NOMO-1 (cell line): ENCODE measurements around the gene STK39.

Experiments
- DNase-seq, 2 experiments: peaks; one replicate each; lab custom pipeline; 2025; ENCODE audit not compliant: unreplicated experiment in 2 of 2; lab: John Stamatoyannopoulos, UW

STK39 gene

DNA sequence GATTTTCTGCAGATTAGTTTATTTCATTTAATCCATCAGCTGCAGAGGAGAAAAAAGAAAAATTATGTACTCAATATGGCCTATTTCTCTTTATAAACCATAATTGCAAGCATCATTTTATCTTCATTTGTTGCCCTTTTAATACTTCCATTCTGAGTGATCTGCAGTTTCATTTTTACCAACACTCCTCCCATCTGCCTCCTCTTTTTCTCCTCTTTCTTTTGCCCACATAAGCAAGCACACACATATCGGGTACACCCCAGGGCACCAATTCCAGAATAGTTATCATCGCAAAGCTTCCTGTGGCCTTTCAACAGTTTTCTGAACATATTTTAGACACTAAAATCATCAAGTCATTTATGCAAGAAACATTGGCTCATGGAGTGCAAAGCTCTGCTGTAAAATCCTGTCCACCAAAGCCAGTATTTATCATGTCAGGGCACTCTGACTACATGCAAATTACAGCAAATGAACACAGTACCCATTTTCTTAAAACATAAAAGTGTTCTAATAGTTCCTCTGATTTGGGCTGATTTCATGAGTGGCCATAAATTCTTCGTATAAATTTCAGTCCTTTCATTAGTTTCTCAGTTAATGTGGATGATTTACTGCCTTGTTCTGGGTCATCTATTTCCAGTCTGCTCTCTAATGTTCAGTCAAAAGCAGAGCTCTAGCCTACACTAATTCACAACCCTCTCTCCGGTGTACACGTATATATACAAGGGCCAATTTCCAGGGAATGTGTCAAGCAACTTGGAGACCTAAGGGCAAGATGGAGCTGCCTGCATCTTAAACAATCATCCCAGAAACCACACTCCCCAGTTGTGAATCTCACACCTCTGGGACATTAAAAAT lies 281.3 kb downstream of the STK39 start:
- DNase-seq, result no peak

DNA sequence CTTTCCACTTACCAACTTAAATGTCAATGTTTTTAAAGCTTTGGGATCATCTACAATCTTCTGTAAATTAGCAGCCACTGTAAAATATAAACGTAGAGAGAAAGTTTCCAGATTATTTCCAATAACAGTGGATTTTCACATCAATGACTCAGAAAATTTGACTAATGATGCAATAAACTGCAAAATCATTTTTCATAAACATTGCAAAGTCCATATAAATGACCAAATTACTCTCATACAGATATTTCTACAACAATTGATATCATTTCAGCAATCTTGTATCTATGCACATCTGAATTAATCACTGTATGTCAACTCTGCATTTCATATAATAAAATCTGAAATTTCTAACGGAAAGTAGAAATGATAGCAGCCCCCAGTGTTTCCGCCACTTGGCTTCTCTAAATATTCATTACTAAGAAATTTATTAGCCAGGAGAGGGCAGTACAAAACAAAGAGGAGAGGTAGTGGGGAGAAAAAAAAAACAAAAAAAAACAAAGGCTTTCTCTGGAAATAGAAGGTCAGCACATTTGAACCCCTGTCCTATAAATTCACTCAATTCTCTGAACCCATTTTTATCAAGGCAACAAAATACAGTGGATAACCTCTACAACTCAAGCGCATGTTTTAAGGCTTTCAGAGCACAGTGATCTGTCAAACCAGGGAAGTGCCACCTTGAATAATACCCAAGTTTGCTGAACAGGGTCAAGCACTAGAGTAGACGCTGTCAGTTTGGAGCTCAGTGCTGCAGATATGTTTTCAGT lies 282.6 kb downstream of the STK39 start:
- DNase-seq, result no peak

DNA sequence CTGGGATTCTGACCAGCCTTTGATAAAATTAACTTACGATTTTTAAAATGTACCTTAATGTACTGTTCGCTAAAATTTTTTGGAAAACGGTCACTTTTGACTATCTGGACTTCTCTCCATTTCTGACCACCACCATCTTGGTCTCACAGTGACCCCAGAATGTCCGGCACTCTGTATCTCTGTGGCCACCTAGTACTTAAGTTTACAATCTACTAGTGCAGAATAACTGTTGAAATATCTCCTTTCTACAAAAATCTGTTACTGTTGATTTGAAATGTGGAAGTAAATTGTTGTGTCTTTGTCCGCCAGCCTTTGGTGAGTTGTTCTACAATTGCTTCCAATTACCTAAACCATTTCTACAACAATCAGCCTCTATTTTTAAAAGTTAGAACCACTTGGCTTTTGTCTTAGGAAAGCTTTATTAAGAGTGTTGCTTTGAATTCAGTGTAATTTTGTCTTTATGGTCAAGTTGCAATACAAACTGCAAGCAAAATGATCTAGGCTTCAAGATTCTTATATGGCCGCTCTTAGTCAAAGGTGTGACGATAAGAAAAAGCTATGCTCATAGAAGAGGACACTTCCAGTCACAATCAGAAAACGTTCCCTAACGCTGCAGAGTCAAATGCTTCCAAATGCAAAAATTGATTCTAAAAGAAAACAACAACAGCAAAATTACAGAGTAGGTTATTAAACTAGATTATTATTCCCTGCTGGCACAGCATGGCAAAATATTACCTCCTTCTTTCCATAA lies 283.3 kb downstream of the STK39 start:
- DNase-seq, result no peak

DNA sequence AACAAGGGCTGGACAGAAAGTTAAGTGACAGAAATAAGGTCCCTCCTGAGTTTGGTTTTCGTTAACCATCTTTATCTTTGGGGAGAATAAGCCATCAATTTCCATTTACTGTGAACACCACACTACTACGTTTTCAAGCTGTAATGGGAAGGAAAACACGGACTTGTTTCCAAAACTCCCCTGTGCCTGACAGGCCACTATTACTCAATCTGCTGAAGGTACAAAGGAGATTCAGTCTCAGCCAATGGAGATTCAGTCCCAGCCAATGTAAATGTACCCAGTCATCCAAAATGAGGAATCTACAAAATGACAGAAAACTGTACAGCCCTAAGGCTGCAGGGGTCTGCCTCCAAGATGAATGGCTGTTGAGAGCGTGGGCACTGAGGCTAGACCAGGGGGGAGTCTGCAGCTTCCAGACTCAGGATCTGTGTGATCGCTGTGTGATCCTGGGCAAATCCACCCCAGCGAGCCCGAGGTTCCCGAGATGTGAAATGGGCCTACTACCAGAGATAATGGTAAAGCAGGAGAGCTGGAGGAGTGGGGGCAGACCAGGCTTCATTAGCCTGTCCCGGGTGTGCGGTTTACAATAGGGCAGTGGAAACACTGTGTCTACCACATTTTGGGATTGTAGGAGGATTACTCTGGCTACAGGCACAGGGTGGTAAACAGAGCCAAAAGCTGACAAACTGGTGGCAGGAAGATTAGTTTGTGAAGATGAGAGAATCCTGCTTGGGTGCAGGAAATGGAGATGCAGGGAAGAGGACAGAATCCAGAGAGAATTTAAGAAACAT lies 284.8 kb downstream of the STK39 start:
- no peak for DNase-seq

DNA sequence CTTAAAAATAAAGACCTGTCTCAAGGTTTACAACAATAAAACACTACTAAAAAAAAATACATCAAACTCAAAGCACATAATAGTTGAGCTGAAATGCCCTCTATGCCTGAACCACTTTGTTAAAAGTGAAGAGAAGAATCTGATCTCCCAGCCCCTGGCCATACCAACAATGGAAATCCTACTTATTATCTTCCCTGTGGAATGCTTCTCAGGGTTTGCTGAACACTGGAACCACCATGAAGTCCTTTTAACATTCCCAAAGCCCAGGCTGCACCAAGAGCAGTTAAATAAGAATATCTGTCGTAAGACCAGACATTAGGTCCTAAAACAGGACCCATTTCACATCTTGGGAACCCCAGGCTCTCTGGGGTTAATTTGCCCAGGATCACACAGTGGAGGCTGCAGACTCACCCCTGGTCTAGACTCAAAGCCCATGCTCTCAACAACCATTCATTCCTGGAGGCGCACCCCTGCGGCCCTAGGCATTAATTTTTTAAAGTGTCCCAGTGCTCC lies 285.8 kb downstream of the STK39 start:
- no peak for DNase-seq

DNA sequence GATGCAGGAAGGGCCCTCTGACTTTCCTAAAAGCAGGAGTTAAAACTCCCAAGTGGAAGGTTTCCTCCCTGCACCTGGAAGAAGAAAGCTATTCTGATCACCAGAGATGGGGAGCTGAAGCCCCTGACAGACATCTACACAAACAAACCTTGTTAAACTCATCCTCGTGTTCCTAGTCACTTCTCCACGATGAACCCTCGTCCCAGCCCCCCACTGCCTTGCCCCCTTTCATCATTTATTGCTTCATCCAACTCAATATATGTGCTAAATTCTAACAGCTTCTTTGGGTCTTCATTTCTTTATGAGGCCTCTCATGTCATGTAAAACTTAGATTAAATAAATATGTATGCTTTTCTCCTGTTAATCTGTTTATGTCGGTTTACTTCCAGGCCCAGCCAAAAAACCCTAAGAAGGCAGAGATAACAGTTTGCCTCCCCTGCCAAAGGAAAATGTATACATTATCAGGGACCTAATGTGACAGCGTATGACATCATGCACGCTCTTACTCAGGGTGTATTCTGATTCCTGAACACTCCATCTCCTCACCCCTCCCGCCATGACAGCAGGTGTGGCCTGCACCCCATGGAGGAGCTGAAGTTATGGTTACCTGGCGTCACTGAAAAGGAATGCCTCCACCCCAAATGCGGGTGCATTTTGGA lies 287.2 kb downstream of the STK39 start:
- no peak for DNase-seq

DNA sequence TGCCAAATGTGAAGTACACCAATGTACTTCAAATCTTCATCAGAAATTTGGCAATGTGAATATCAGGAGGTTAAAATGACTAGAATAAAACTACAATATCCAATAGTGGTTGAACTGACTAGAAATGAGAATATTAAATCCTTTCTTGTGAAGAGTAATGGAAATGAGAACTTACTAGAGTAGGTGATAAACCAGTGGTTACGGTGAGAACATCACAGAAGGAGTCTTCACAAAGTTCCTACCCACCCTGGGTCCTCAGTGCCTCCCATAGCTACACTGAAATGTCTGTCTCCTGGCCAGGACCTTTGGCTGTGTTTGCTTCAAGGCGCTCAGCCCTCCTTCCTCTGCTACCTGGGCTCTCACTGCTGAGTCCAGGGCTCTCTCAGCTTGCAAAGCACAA lies 289.7 kb downstream of the STK39 start:
- DNase-seq, result no peak

DNA sequence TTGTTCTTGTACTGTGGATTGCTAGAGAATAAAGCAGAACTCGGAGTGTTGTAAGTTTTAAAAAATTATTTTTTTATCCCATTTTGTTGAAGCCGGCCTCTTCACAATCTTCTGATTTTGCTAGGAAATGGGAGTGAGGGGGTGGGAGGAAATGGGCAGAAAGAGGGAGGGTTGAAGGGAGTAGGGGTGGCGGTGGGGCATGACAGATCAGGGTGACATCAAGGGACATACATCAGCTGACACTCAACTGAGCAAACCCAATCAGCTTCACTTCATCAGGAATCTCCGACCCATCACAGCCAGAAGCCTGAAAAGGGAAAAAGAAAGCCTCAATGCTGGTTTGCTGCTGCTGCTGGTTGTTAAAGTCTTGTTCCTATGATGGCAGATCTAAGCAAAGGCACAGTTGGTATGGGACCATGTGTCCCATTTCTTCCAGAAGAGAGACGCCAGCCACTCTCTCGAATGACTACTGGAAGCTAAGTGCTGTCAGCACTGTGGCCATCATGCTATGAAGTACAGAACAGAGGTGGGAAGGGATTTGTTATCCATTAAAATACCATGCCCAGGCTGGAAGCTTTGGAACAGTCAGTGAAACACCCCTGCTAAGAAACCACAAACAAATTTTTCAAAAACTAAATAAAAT lies 292.0 kb downstream of the STK39 start:
- no peak for DNase-seq

DNA sequence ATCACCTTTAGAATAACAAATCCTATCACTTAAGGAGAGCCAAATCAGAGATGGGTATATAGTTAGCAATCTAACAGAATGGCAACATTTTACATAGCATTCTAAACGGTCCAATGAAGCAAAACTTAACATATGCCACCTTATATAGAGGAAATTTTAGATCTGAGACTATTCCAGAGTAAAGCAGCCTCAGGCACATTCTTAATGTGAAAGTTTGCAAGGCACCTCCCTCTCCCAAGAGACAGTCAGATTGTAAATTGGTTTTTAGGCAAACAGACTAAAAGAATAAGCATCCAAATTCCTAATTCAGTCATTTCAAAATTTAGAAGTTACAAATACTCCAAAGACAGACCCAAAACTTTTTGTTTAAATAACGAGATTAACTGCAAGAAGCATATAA lies 292.9 kb downstream of the STK39 start:
- DNase-seq, result no peak

DNA sequence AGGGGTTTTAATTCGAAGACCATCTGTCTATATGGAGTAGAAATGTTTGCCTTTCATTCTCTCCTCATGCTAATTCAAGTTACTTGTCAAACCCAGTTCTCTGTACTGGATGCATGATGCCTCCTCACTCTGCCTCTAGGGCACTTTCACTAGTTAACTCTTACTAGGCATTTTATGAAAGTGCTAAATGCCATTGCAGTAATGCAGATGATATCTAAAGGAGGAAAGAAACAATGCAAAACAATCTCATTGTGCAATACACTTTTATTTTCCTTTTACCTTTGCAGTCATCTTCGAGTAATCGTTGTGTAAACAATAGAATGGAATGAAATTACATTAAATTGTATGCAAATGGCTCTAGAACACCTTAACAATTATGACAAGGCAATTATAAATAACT lies 293.6 kb downstream of the STK39 start:
- no peak for DNase-seq

DNA sequence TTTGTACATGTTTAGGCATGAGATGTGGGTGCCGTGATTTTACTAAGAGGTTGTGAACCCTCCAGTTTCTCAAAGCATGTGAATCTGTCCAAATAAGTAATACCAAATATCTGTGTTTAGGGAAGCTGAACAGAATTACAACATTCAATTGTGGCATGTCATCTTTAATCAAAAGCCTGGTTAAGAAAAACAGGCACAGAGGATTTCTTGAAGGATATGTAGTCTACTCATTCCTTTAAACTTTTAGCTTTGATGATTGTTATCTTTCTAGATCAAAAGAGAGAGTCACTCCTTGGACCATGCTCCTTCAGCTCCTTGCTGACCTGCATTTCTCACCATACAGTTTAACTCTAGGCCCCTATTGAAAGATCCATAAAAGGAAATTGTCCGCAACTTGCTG lies 296.8 kb downstream of the STK39 start:
- DNase-seq, result no peak

DNA sequence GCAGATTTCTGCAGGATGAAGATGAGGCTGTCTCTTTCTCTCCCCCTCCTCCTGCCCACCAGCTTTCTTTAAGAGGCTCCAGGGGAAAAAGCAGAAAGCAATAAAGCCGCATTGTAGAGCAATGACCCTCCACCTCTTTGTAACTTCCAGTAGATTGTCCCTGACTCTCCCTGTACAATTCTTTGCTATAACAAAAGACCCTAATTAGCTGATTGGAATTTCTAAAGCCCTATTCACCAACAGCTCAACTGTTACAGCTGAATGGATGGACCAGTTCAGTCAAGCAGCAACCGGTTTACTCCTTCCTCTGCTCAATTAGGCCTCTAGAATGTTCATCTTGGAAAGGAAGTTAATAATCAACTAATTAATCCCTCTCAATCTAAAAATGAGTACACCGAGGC lies 301.0 kb downstream of the STK39 start:
- DNase-seq, result no peak

DNA sequence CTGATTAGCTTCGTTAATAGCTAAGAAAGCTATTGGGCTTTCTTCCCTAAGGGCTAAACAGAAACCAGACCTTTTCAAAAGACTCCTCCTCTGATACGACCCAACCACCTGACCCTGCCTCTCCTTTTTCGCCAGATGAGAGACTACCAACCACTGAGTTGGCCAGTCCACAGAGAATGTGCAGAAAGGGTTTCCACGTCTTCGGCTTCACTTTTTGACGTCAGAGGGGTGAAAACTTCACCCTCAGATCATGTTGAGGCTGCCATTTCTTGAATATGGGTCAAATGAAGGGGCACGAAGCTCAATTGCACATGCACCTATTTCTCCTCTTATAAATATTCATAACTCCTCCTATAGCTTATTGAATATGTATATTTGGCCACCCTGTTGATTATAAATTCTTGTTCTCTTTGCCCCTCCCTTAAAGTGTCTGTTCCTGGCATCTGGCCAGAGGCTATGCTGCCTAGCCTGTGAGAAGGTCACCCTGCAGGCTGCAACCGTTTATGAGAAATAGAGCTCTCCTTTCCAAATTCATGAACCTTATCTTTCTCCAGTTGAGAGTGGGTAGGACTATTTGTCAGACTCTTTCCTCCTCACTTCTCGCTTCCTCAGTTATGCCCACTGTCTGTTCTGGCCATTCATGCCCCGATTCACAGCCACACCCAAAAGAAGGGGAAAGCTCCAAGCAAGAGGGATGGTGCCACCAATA lies 301.6 kb downstream of the STK39 start:
- no peak for DNase-seq

DNA sequence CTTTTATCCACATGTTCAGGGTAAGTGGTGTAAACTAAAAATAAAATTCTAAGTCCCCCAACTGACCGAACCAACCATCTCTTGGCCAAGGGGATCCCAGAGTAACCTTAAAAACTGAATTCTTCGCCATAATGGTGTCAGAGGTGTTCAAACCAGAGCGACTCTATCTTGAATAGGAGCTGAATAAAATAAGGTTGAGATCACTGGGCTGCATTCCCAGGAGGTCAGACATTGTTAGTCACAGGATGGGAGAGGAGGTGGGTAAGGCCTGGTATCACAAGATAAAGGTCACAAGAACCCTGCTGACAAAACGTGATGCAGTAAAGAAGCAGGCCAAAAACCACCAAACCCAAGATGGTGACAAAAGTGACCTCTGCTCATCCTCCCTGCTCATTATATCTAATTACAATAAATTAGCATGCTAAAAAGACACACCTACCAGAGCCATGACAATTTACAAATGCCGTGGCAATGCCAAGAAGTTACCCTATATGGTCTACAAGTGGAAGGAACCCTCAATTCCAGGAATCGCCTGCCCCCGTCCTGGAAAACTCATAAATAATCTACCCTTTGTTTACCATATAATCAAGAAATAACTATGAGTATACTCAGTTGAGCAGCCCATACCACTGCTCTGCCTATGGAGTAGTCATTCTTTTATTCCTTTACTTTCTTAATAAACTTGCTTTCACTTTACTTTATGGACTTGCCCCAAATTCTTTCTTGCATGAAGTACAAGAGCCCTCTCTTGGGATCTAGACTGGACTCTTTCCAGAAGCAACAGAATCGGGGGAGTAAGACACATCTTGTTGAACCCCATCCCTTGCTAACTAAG lies 302.4 kb downstream of the STK39 start:
- DNase-seq, result no peak

DNA sequence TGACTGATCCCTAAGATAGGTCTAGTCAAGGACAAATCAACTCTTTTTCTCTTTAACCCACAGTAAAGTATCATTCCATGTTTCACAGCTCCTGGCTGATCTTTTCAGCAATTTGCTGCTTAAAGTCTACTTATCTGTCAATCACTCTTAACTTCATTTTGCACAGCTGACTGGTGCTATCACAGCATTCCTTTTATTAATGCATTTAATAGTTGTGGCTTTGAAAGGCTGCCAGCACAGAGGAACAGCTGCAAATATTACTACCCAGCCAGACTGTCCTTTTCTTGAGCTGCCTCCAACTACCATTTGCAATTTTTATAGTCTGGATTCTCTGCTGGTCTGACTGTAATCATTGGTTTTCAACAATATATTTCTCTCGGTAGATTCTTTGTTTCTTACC lies 303.5 kb downstream of the STK39 start:
- no peak for DNase-seq

DNA sequence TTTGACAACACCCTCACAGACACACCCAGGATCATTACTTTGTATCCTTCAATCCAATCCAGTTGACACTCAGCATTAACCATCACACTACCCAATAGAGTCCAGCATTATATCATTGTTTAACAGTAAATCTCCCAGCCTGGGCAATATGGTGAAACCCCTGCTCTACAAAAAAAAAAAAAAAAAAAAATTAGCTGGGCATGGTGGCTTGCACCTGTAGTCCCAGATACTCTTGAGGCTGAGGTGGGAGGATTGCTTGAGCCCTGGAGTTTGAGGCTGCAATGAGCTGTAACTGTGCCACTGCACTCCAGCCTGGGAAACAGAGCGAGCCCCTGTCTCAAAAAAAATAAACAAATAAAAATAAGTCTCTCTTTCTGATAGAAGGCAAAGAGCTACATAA lies 304.0 kb downstream of the STK39 start:
- no peak for DNase-seq

DNA sequence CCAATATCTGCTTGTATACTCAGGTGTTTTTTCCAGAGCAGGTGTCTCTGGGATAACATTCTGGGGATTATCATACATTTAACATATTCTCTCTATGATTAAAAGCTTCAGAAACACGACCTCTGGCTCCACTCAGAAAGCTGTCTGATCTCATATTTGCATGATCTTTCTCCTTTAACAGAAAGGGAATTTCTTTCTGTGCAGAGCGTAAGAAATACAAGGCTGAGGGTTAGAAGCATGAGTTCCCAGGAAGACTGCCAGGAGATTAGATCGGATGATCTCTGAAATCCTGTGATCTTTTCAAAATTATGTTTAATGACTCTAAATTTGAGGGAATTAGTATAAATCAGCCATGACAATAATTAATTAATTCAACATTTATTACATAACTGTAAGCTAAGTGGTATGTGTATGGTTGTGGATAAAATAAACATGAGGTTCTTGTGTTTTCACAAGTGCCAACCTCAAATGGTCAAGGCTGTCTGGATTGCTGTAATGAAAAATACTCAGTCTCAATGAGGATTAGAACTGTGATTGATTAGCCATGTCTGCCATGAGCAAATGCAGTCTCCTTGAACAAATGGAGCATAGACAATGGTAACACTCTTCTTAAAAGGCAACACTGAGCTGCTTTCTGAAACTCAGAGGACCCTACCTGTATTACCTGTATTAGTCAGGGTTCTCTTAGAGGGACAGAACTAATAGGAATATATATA lies 304.9 kb downstream of the STK39 start:
- DNase-seq, result no peak
